ENCODE results near the gene TMEM272. TPM values are rescaled to one million over a fixed set of nuclear protein-coding genes. Genes with fewer than 3 reads are reported as not detected.

Gene TMEM272
- total RNA-seq, 1 donor from 2014 or later: not detected

DNA sequence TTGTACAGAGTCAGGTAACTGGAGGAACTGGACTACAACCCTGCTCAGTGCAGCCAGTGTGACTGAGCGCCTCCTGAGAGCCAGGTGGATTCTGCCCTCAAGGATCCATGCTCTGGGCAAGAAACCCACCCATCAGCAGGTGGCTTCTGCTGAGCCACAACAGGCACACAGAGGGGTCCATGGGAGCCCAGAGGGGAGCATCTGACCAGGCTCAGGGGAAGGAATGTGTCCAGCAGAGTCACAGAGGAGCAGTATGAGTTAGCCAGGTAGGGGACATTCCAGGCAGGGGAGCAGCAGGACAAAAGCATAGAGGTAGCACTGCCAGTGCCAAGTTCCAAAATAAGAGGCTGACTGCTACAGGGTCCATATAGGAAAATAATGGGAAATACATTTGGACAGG lies 60.9 kb downstream of the TMEM272 start:
- no peak overlapping the region for H3K4me3 ChIP-seq (ENCODE audit: low read depth, low read length)
- DNase-seq (ENCODE audit: low read depth): no peak
- TF ChIP-seq, protein P1, sequence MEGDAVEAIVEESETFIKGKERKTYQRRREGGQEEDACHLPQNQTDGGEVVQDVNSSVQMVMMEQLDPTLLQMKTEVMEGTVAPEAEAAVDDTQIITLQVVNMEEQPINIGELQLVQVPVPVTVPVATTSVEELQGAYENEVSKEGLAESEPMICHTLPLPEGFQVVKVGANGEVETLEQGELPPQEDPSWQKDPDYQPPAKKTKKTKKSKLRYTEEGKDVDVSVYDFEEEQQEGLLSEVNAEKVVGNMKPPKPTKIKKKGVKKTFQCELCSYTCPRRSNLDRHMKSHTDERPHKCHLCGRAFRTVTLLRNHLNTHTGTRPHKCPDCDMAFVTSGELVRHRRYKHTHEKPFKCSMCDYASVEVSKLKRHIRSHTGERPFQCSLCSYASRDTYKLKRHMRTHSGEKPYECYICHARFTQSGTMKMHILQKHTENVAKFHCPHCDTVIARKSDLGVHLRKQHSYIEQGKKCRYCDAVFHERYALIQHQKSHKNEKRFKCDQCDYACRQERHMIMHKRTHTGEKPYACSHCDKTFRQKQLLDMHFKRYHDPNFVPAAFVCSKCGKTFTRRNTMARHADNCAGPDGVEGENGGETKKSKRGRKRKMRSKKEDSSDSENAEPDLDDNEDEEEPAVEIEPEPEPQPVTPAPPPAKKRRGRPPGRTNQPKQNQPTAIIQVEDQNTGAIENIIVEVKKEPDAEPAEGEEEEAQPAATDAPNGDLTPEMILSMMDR (conservative IDR thresholded peaks at IDR 0.05; ENCODE audit: low read depth, low read length): no peak

DNA sequence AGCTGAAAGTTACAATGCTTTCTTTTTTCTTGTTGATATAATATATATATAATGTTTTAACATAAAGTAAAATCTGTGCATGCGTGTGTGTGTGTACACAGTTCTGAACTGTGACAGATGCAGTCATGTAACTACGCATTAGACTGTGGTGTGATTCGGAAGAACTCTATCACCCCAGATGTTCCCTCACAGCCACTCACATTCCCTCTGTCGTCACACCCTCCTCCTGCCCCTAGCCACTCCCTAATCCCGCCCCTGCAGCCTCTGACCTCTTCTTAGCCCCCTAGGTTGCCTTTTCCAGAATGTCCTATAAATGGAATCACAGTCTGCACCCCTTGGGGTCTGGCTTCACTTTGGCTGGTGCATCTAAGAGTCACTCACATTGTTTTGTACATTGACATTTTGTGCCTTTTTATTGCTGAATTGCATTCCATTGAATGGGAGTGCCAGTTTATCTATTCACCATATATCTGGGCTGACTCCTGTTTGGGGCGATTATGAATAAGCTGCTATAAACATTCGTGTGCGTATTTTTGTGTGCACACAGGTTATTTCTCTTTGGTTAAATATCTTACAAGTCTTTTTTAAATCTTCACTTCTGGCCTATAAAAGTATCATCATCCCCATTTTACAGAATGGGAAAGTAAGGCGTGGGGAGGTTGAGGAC lies 61.4 kb downstream of the TMEM272 start:
- DNase-seq (ENCODE audit: low read depth): no peak
- H3K4me3 ChIP-seq (ENCODE audit: low read depth, low read length): no peak overlapping the region
- TF ChIP-seq, protein P1 (conservative IDR thresholded peaks at IDR 0.05; ENCODE audit: low read depth, low read length): no peak

DNA sequence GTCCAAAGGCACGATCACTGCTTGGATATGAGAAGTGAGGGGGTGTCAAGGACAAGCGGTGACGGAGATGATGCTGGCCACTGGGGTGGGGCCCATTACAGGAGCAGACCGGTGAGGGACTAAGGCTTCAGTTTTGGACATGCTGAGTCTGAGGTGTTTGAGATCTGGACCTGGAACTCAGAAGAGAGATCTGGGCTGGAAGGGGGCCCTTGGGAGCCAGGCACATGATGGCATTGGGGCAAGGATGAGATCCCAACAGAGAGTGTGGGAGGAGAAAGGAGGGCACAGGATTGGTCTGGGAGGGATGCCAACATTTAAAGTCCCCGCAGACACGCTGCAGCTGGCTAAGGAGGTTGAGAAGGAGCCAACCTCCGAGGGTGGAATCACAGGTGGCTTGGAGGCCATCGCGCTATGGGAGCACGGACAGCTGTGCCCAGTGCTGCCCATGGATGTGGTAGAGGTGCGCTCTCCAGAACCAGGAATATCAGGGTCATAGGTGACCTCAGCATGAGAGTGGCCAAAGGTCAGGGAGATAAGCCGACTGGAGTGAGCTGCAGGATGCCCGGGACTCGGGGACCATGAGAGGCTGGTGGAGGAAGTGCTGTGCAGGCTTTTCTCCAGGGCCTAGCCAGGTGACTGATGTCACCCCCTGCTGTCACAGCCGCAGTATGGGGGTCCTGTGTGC lies 62.8 kb downstream of the TMEM272 start:
- H3K4me3 ChIP-seq (ENCODE audit: low read depth, low read length): no peak overlapping the region
- TF ChIP-seq, protein P1 (conservative IDR thresholded peaks at IDR 0.05; ENCODE audit: low read depth, low read length): no peak
- DNase-seq (ENCODE audit: low read depth): no peak

DNA sequence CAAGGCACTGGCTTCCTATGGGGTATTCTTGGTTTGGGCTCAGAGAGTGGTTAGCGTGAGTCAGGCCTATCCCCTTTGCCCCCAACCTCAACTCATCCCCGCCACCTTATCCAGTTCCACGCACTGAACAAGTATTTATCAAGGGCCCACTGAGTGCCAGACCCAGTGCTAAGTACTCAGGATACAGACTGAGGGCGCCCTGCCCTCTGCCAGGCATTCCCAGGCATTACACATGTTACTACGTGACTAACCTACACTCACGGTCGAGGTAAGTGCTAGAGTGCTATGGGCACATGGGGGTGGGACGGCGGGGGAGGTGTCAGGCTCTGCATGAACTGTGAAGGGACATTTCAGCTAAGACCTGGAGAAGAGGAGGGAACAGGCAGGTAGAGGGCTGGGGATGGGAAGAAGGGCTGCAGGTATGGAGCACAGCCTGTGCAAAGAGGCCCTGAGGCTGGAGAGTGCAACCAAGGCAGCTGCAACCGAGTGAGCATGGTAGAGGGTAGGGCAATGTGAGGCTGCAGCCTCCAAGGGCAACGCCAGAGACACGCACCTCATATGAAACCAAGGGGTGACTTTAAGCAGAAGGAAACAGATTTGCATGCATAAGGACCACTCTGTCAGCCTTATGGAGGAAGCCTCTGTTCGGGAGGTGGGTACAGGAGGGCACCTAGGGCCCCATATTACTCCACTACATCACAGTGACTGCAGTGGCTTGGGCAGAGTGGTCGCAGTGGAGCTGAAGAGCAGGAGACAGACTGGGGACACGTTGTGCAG lies 63.5 kb downstream of the TMEM272 start:
- TF ChIP-seq, protein P1 (conservative IDR thresholded peaks at IDR 0.05; ENCODE audit: low read depth, low read length): peak; percentile 63
- H3K4me3 ChIP-seq (ENCODE audit: low read depth, low read length): no peak overlapping the region
- DNase-seq (ENCODE audit: low read depth): no peak

DNA sequence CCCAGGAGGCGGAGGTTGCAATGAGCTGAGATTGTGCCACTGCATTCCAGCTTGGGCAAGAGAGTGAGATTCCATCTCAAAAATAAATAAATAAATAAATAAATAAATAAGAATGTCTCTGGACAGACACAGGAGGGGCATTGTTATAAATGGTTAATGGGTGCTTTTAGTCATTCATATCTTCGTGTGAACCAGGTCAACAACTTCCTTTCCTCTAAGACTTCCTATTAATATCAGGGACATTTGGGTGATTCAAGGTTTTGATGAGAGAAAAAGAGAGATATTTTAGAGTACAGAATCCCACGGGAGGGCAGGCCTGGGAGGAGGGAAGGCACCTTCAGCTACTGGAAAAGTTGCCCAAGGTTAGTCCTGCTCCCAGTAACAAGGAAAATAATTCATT lies 64.9 kb downstream of the TMEM272 start:
- TF ChIP-seq, protein P1 (conservative IDR thresholded peaks at IDR 0.05; ENCODE audit: low read depth, low read length): no peak
- DNase-seq (ENCODE audit: low read depth): no peak

DNA sequence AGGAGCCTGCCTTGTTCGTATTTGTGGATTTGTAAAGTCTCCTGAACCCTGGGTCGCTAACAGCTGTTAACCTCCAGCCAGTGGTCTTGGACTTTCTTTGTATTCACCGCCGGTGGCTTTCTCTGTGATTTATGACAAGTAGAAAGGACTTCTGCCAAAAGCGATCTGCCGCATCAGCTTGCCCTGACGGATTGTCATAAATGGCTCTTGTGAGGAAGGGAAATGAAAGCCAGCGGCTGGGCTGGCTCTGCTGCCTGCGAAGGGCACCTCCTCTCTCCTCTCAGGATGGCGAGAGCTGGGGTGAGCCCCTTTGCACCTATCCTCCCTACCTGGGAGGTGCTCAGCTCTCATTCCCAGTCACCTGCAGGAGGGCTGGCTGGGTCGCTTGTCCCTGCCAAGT lies 66.6 kb downstream of the TMEM272 start:
- H3K4me3 ChIP-seq (ENCODE audit: low read depth, low read length): no peak overlapping the region
- TF ChIP-seq, protein P1 (conservative IDR thresholded peaks at IDR 0.05; ENCODE audit: low read depth, low read length): no peak
- DNase-seq (ENCODE audit: low read depth): no peak

More for the DNA sequence above, 64.9 kb downstream of the TMEM272 start:
- H3K4me3 ChIP-seq (ENCODE audit: low read depth, low read length): no peak overlapping the region
